GM23338 (cell line): ENCODE measurements around the gene ADGRG6. TPM values are rescaled to one million over a fixed set of nuclear protein-coding genes. Genes with fewer than 3 reads are reported as not detected.

Experiments
- ATAC-seq: fragments of 200-7000 bp; cut with Tn5 transposase; 3 replicates; pipeline ENCODE4 v1.9.1; 2020
- DNase-seq: peaks from one replicate; pipeline ENCODE4 v3.0.0-alpha.2; 2015; ENCODE audit warnings: low spot score
- H2AFZ ChIP-seq: fragments of 200-600 bp; sonication (generic); 2 replicates; pipeline ENCODE4 v1.8.0; 2016; ENCODE audit warnings: antibody characterized with exemption, mild to moderate bottlenecking, moderate library complexity
- H3F3A ChIP-seq: fragments of 200-600 bp; sonication (generic); replicated peaks from 2 replicates; pipeline ENCODE4 v1.8.0; 2017; ENCODE audit warnings: antibody characterized with exemption, mixed run types, low read depth
- H3K27ac ChIP-seq: fragments of 200-600 bp; sonication (generic); 2 replicates; pipeline ENCODE4 v1.6.1; 2016; ENCODE audit warnings: low read depth
- H3K27me3 ChIP-seq: fragments of 200-600 bp; sonication (generic); 2 replicates; pipeline ENCODE4 v1.8.0; 2016; ENCODE audit warnings: mild to moderate bottlenecking, mixed run types, moderate library complexity; ENCODE audit not compliant: insufficient read depth
- H3K36me3 ChIP-seq: fragments of 200-600 bp; sonication (generic); 2 replicates; pipeline ENCODE4 v1.8.0; 2016; ENCODE audit warnings: mild to moderate bottlenecking; ENCODE audit not compliant: insufficient read depth
- H3K4me1 ChIP-seq: fragments of 200-600 bp; sonication (generic); 2 replicates; pipeline ENCODE4 v1.8.0; 2016; ENCODE audit warnings: mild to moderate bottlenecking, moderate library complexity; ENCODE audit not compliant: insufficient read depth
- H3K4me2 ChIP-seq: fragments of 200-600 bp; sonication (generic); 2 replicates; pipeline ENCODE4 v1.7.1; 2017; ENCODE audit warnings: mixed run types
- H3K4me3 ChIP-seq: fragments of 200-600 bp; sonication (generic); 2 replicates; pipeline ENCODE4 v1.6.1; 2016; ENCODE audit warnings: mixed run types
- H3K79me2 ChIP-seq: fragments of 200-600 bp; sonication (generic); replicated peaks from 2 replicates; pipeline ENCODE4 v1.8.0; 2017; ENCODE audit warnings: mild to moderate bottlenecking; ENCODE audit not compliant: insufficient read depth
- H3K9me2 ChIP-seq: fragments of 200-600 bp; sonication (generic); 2 replicates; pipeline ENCODE4 v1.8.0; 2017; ENCODE audit not compliant: insufficient read depth
- H4K20me1 ChIP-seq: fragments of 200-600 bp; sonication (generic); replicated peaks from 2 replicates; pipeline ENCODE4 v1.8.0; 2017; ENCODE audit warnings: mild to moderate bottlenecking; ENCODE audit not compliant: insufficient read depth
- H3K27ac Mint-ChIP-seq: 2 replicates; pipeline ENCODE4 v1.8.0; 2020; ENCODE audit warnings: inconsistent platforms, mild to moderate bottlenecking, moderate library complexity, mixed read lengths
- H3K27me3 Mint-ChIP-seq: 3 replicates; pipeline ENCODE4 v1.8.0; 2022; ENCODE audit warnings: low read depth, mild to moderate bottlenecking, moderate library complexity, mixed read lengths, inconsistent platforms; ENCODE audit not compliant: insufficient read depth, poor library complexity
- H3K36me3 Mint-ChIP-seq: 3 replicates; pipeline ENCODE4 v1.8.0; 2021; ENCODE audit warnings: low read depth, mild to moderate bottlenecking, inconsistent platforms, moderate library complexity, mixed read lengths
- H3K4me1 Mint-ChIP-seq: 3 replicates; pipeline ENCODE4 v1.8.0; 2020; ENCODE audit warnings: mild to moderate bottlenecking, inconsistent platforms, mixed read lengths
- H3K4me3 Mint-ChIP-seq: 3 replicates; pipeline ENCODE4 v1.8.0; 2021; ENCODE audit warnings: moderate library complexity, mild to moderate bottlenecking, inconsistent platforms, mixed read lengths
- H3K9me3 Mint-ChIP-seq: 3 replicates; pipeline ENCODE4 v1.8.0; 2020; ENCODE audit warnings: moderate library complexity, mild to moderate bottlenecking, inconsistent platforms, mixed read lengths
- CREB1 ChIP-seq: fragments of 250-450 bp; sonication (Bioruptor Pico); IDR thresholded peaks from 2 replicates; pipeline ENCODE4 v1.5.0; 2020; ENCODE audit warnings: low read depth, mild to moderate bottlenecking, moderate library complexity
- EZH2 ChIP-seq: fragments of 200-600 bp; sonication (generic); IDR thresholded peaks from one replicate; pipeline ENCODE4 v1.8.0; 2017; ENCODE audit warnings: antibody characterized with exemption, mild to moderate bottlenecking, low read depth; ENCODE audit not compliant: unreplicated experiment
- EZH2phosphoT487 ChIP-seq: fragments of 200-600 bp; sonication (generic); IDR thresholded peaks from one replicate; pipeline ENCODE4 v1.8.1; 2018; ENCODE audit warnings: antibody characterized with exemption; ENCODE audit not compliant: unreplicated experiment
- JUNB ChIP-seq: IDR thresholded peaks from one replicate; pipeline ENCODE4 v1.6.1; 2016; ENCODE audit warnings: antibody characterized with exemption; ENCODE audit not compliant: unreplicated experiment
- NANOG ChIP-seq: IDR thresholded peaks from 2 replicates; pipeline ENCODE4 v1.6.1; 2016; ENCODE audit warnings: antibody characterized with exemption, borderline replicate concordance
- POLR2AphosphoS5 ChIP-seq: IDR thresholded peaks from 2 replicates; pipeline ENCODE4 v1.6.1; 2016; ENCODE audit warnings: antibody characterized with exemption, low read depth
- STAT1 ChIP-seq: IDR thresholded peaks from one replicate; pipeline ENCODE4 v1.6.1; 2016; ENCODE audit warnings: antibody characterized with exemption; ENCODE audit not compliant: unreplicated experiment
- ZNF114 ChIP-seq: fragments of 250-450 bp; sonication (Bioruptor Pico); IDR thresholded peaks from 2 replicates; pipeline ENCODE4 v1.5.0; 2020; ENCODE audit warnings: mild to moderate bottlenecking, moderate library complexity
- ZNF331 ChIP-seq: fragments of 250-450 bp; sonication (Bioruptor Pico); IDR thresholded peaks from 2 replicates; pipeline ENCODE4 v1.5.0; 2020; ENCODE audit warnings: low read depth, mild to moderate bottlenecking, moderate library complexity
- polyA plus RNA-seq: library from polyadenylated mRNA; unstranded; fragments of >200 nt; fragmentation: Nextera tagmentation; extraction: Ambion mirVana; gene quantifications from 2 replicates; pipeline ENCODE4 v1.2.1, GENCODE V29; 2016
- total RNA-seq: library from RNA; depleted of rRNA; stranded (reverse); fragments of >200 nt; shearing (Covaris generic); gene quantifications from 2 replicates; pipeline ENCODE4 v1.2.3, GENCODE V29; 2014
- TF ChIP-seq, protein P1 (sequence below): fragments of 250-450 bp; sonication (Bioruptor Pico); IDR thresholded peaks from 2 replicates; pipeline ENCODE4 v1.5.0; 2020; ENCODE audit warnings: mild to moderate bottlenecking, moderate library complexity
- TF ChIP-seq, protein P2 (sequence below): IDR thresholded peaks from 2 replicates; pipeline ENCODE4 v1.6.1; 2016; ENCODE audit warnings: antibody characterized with exemption
- TF ChIP-seq, protein P3 (sequence below): IDR thresholded peaks from one replicate; pipeline ENCODE4 v1.6.1; 2018; ENCODE audit warnings: antibody characterized with exemption; ENCODE audit not compliant: unreplicated experiment
- TF ChIP-seq, protein P4 (sequence below), 2 experiments: fragments of 200-600 bp in 1 of 2; sonication (generic) in 1 of 2; conservative IDR thresholded peaks; 2 replicates each; pipeline versions ENCODE4 v1.5.1 to v1.6.1; 2016 to 2017; ENCODE audit warnings: antibody characterized with exemption in 2 of 2, low read depth in 2 of 2, mild to moderate bottlenecking in 2 of 2, moderate library complexity in 1 of 2

Gene ADGRG6
- total and polyA plus RNA-seq, 2 experiments from 2014 or later: 1.3 to 7.7 TPM

GRCh38 chr6:142334294-142334693 is 32.5 kb downstream of the ADGRG6 start:
- Mint-ChIP-seq H3K4me3 (no peak overlapping the region), H3K27ac (no peak overlapping the region), H3K9me3 (no peaks in the 10 kb centered on the region), H3K27me3 (no peaks in the 10 kb centered on the region), H3K36me3 (no peaks in the 10 kb centered on the region), H3K4me1 (peaks cover 17% of the 10 kb centered on the region; the same call in 2 of the 3 replicates)
- no peak overlapping the region for H3K4me3 ChIP-seq
- no peaks in the 10 kb centered on the region for H3K36me3 ChIP-seq
- H3K79me2 ChIP-seq: no peaks in the 10 kb centered on the region
- H2AFZ ChIP-seq: no peak overlapping the region
- ATAC-seq (no peak), DNase-seq (no peak)
- TF ChIP-seq ZNF114 (CRISPR knock-in tag): no peak
- TF ChIP-seq JUNB: no peak
- TF ChIP-seq NANOG: no peak
- TF ChIP-seq, protein P1, sequence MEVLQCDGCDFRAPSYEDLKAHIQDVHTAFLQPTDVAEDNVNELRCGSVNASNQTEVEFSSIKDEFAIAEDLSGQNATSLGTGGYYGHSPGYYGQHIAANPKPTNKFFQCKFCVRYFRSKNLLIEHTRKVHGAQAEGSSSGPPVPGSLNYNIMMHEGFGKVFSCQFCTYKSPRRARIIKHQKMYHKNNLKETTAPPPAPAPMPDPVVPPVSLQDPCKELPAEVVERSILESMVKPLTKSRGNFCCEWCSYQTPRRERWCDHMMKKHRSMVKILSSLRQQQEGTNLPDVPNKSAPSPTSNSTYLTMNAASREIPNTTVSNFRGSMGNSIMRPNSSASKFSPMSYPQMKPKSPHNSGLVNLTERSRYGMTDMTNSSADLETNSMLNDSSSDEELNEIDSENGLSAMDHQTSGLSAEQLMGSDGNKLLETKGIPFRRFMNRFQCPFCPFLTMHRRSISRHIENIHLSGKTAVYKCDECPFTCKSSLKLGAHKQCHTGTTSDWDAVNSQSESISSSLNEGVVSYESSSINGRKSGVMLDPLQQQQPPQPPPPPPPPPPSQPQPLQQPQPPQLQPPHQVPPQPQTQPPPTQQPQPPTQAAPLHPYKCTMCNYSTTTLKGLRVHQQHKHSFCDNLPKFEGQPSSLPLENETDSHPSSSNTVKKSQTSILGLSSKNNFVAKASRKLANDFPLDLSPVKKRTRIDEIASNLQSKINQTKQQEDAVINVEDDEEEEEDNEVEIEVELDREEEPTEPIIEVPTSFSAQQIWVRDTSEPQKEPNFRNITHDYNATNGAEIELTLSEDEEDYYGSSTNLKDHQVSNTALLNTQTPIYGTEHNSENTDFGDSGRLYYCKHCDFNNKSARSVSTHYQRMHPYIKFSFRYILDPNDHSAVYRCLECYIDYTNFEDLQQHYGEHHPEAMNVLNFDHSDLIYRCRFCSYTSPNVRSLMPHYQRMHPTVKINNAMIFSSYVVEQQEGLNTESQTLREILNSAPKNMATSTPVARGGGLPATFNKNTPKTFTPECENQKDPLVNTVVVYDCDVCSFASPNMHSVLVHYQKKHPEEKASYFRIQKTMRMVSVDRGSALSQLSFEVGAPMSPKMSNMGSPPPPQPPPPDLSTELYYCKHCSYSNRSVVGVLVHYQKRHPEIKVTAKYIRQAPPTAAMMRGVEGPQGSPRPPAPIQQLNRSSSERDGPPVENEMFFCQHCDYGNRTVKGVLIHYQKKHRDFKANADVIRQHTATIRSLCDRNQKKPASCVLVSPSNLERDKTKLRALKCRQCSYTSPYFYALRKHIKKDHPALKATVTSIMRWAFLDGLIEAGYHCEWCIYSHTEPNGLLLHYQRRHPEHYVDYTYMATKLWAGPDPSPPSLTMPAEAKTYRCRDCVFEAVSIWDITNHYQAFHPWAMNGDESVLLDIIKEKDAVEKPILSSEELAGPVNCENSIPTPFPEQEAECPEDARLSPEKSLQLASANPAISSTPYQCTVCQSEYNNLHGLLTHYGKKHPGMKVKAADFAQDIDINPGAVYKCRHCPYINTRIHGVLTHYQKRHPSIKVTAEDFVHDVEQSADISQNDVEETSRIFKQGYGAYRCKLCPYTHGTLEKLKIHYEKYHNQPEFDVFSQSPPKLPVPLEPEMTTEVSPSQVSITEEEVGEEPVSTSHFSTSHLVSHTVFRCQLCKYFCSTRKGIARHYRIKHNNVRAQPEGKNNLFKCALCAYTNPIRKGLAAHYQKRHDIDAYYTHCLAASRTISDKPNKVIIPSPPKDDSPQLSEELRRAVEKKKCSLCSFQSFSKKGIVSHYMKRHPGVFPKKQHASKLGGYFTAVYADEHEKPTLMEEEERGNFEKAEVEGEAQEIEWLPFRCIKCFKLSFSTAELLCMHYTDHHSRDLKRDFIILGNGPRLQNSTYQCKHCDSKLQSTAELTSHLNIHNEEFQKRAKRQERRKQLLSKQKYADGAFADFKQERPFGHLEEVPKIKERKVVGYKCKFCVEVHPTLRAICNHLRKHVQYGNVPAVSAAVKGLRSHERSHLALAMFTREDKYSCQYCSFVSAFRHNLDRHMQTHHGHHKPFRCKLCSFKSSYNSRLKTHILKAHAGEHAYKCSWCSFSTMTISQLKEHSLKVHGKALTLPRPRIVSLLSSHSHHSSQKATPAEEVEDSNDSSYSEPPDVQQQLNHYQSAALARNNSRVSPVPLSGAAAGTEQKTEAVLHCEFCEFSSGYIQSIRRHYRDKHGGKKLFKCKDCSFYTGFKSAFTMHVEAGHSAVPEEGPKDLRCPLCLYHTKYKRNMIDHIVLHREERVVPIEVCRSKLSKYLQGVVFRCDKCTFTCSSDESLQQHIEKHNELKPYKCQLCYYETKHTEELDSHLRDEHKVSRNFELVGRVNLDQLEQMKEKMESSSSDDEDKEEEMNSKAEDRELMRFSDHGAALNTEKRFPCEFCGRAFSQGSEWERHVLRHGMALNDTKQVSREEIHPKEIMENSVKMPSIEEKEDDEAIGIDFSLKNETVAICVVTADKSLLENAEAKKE (CRISPR knock-in tag): no peak
- TF ChIP-seq, protein P2, sequence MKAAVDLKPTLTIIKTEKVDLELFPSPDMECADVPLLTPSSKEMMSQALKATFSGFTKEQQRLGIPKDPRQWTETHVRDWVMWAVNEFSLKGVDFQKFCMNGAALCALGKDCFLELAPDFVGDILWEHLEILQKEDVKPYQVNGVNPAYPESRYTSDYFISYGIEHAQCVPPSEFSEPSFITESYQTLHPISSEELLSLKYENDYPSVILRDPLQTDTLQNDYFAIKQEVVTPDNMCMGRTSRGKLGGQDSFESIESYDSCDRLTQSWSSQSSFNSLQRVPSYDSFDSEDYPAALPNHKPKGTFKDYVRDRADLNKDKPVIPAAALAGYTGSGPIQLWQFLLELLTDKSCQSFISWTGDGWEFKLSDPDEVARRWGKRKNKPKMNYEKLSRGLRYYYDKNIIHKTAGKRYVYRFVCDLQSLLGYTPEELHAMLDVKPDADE: no peak
- TF ChIP-seq ZNF331 (CRISPR knock-in tag): no peak
- TF ChIP-seq, protein P3, sequence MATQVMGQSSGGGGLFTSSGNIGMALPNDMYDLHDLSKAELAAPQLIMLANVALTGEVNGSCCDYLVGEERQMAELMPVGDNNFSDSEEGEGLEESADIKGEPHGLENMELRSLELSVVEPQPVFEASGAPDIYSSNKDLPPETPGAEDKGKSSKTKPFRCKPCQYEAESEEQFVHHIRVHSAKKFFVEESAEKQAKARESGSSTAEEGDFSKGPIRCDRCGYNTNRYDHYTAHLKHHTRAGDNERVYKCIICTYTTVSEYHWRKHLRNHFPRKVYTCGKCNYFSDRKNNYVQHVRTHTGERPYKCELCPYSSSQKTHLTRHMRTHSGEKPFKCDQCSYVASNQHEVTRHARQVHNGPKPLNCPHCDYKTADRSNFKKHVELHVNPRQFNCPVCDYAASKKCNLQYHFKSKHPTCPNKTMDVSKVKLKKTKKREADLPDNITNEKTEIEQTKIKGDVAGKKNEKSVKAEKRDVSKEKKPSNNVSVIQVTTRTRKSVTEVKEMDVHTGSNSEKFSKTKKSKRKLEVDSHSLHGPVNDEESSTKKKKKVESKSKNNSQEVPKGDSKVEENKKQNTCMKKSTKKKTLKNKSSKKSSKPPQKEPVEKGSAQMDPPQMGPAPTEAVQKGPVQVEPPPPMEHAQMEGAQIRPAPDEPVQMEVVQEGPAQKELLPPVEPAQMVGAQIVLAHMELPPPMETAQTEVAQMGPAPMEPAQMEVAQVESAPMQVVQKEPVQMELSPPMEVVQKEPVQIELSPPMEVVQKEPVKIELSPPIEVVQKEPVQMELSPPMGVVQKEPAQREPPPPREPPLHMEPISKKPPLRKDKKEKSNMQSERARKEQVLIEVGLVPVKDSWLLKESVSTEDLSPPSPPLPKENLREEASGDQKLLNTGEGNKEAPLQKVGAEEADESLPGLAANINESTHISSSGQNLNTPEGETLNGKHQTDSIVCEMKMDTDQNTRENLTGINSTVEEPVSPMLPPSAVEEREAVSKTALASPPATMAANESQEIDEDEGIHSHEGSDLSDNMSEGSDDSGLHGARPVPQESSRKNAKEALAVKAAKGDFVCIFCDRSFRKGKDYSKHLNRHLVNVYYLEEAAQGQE: no peak
- no peak for TF ChIP-seq POLR2AphosphoS5
- TF ChIP-seq CREB1 (CRISPR knock-in tag): no peak
- TF ChIP-seq, protein P4, sequence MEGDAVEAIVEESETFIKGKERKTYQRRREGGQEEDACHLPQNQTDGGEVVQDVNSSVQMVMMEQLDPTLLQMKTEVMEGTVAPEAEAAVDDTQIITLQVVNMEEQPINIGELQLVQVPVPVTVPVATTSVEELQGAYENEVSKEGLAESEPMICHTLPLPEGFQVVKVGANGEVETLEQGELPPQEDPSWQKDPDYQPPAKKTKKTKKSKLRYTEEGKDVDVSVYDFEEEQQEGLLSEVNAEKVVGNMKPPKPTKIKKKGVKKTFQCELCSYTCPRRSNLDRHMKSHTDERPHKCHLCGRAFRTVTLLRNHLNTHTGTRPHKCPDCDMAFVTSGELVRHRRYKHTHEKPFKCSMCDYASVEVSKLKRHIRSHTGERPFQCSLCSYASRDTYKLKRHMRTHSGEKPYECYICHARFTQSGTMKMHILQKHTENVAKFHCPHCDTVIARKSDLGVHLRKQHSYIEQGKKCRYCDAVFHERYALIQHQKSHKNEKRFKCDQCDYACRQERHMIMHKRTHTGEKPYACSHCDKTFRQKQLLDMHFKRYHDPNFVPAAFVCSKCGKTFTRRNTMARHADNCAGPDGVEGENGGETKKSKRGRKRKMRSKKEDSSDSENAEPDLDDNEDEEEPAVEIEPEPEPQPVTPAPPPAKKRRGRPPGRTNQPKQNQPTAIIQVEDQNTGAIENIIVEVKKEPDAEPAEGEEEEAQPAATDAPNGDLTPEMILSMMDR (conservative IDR thresholded peaks at IDR 0.05; ENCODE audit: low read depth in 2 of 2): no peak
- no peak for TF ChIP-seq STAT1
- no peak for TF ChIP-seq EZH2
- TF ChIP-seq EZH2phosphoT487: no peak
- H4K20me1 ChIP-seq: no peaks in the 10 kb centered on the region
- H3F3A ChIP-seq: no peaks in the 10 kb centered on the region
- H3K9me2 ChIP-seq: no peaks in the 10 kb centered on the region
- peaks cover 6% of the 10 kb centered on the region for H3K4me1 ChIP-seq
- H3K4me2 ChIP-seq: no peak overlapping the region
- no peaks in the 10 kb centered on the region for H3K27me3 ChIP-seq
- H3K27ac ChIP-seq: no peak overlapping the region
